ENCODE data around the gene SNX8. TPM values are rescaled to one million over a fixed set of nuclear protein-coding genes. Genes with fewer than 3 reads are reported as not detected.
A peak's percentile ranks its signal among the peaks of the same experiment; 100 is the strongest.
"Not testable (repeated sequence)": the region's sequence is repeated elsewhere in the genome, so short reads cannot be mapped to it uniquely, and the experiment has no call there.

The SNX8 gene
- total RNA-seq, 1 experiment from 2014 or later = 10.3 TPM

- no peak for DNase-seq (ENCODE audit: low read depth)
Observed at GRCh38 chr7:2326951-2327350, 12.7 kb upstream of the SNX8 start.

- no peak for DNase-seq (ENCODE audit: low read depth)
Observed at GRCh38 chr7:2325162-2325561, 10.9 kb upstream of the SNX8 start.

- no peak for DNase-seq (ENCODE audit: low read depth)
Observed at GRCh38 chr7:2321020-2321419, 6.8 kb upstream of the SNX8 start.

DNA sequence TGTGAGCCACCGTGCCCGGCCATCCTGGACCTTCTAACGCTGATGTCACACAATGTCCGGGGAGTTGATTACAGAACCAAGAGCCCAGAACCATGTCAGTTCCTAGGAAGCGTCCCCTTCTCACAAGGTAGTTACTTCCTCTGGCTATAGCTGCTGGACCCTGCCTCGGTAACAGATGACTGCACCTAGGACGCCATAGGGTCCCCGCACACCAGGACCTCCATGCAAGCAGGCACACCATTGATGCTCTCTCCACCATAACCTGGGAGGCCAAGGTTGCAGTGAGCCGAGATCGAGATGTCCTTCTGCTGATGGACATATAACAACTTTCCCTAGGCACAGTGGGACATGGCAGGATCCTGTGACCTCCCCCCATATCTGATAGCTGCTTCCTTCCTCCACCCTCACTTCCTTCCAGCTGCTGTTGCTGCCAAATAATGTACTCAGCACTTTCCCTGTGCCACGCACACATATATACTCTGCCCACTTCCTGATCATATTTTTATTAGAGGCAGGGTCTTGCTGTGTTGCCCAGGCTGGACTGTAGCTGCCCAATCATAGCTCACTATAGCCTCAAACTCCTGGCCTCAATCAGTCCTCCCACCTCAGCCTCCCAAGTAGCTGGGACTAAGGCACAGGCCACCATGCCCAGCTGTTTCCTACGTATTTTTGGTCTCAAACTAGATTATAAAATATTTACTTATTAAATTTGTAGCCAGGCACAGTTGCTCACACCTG is 3.5 kb upstream of the SNX8 start:
- no peak for DNase-seq (ENCODE audit: low read depth)

DNA sequence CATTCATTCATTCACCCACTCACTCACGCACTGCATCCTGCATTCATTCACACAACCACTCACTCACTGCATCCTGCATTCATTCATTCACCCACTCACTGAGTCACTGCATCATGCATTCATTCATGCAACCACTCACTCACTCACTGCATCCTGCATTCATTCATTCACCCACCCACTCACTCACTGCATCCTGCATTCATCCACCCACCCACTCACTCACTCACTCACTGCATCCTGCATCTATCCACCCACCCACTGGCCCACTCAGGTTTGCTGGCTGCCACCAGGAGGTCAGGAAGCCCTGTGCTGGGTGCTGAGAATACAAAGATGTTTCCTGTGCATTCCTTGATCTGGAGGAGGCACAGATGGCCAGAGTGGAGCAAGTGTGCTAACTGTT is 2.3 kb upstream of the SNX8 start:
- no peak for DNase-seq (ENCODE audit: low read depth)

DNA sequence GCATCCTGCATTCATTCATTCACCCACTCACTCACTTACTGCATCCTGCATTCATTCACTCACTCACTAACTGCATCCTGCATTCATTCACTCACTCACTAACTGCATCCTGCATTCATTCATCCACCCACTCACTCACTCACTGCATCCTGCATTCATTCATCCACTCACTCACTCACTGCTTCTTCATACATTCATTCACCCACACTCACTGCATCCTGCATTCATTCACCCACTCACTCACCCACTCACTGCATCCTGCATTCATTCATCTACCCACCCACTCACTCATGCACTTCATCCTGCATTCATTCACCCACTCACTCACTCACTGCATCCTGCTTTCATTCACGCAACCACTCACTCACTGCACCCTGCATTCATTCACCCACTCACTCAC is 1.5 kb upstream of the SNX8 start:
- DNase-seq (ENCODE audit: low read depth) = no peak

GRCh38 chr7:2314956-2315530 is 802 bp upstream of the SNX8 start:
- DNase-seq (ENCODE audit: low read depth) = not testable (repeated sequence)

GRCh38 chr7:2313450-2314208 is 612 bp downstream of the SNX8 start:
- peak; percentile 39 for DNase-seq (ENCODE audit: low read depth)

GRCh38 chr7:2312267-2312929 is 1.8 kb downstream of the SNX8 start:
- DNase-seq (ENCODE audit: low read depth) = no peak

GRCh38 chr7:2309889-2310331 is 4.3 kb downstream of the SNX8 start:
- peak; percentile 90 for DNase-seq (ENCODE audit: low read depth)

- DNase-seq (ENCODE audit: low read depth) = no peak
Observed at GRCh38 chr7:2307690-2308107, 6.5 kb downstream of the SNX8 start.

GRCh38 chr7:2306688-2307087 is 7.6 kb downstream of the SNX8 start:
- DNase-seq (ENCODE audit: low read depth) = no peak

DNA sequence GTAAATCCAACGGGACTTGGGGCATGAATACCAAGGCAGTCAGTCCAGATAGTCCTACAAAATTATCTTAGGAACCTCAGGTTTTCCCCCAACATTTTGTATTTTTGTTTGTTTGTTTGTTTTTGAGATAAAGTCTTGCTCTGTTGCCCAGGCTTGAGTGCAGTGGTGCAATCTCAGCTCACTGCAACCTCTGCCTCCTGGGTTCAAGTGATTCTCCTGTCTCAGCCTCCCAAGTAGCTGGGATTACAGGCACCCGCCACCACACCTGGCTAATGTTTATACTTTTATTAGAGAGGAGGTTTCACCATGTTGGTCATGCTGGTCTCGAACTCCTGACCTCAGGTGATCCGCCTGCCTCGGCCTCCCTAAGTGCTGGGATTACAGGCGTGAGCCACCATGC is 9.0 kb downstream of the SNX8 start:
- DNase-seq (ENCODE audit: low read depth) = not testable (repeated sequence)

DNA sequence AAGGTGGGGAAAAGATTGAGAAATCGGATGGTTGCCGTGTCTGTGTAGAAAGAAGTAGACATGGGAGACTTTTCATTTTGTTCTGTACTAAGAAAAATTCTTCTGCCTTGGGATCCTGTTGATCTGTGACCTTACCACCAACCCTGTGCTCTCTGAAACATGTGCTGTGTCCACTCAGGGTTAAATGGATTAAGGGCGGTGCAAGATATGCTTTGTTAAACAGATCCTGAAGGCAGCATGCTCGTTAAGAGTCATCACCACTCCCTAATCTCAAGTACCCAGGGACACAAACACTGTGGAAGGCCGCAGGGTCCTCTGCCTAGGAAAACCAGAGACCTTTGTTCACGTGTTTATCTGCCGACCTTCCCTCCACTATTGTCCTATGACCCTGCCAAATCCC is 10.7 kb downstream of the SNX8 start:
- DNase-seq (ENCODE audit: low read depth) = not testable (repeated sequence)

GRCh38 chr7:2302743-2303397 is 11.4 kb downstream of the SNX8 start:
- not testable (repeated sequence) for DNase-seq (ENCODE audit: low read depth)

GRCh38 chr7:2301511-2301863 is 12.8 kb downstream of the SNX8 start:
- peak; percentile 23 for DNase-seq (ENCODE audit: low read depth)

DNA sequence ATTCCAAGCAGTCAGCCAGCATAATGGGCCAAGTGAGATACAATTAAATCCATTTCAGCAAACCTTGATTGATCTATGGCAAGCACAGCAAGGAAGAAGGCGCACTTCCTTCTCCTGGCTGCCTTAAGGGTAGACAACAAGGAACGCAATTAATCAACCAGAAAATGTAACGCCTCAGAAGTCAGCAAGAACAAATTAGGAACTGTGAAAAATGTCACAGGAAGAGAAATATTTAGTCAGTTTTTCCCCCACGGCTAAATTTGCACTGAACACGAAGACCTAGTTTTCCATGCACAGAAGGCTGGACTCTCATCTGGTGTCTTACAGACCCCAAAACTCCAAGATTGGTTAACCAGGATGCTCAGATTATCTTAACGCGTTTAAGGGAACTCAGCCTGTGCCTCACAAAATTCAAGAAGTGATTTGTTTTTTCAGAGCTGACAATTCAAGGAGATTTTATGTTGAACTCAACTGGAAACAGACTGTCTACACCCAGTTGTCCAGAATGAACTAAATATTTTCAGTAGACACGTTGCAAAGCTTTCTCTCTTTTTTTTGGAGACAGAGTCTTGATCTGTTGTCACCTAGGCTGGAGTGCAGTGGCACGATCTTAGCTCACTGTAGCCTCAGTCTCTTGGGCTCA is 14.2 kb downstream of the SNX8 start:
- DNase-seq (ENCODE audit: low read depth) = no peak

DNA sequence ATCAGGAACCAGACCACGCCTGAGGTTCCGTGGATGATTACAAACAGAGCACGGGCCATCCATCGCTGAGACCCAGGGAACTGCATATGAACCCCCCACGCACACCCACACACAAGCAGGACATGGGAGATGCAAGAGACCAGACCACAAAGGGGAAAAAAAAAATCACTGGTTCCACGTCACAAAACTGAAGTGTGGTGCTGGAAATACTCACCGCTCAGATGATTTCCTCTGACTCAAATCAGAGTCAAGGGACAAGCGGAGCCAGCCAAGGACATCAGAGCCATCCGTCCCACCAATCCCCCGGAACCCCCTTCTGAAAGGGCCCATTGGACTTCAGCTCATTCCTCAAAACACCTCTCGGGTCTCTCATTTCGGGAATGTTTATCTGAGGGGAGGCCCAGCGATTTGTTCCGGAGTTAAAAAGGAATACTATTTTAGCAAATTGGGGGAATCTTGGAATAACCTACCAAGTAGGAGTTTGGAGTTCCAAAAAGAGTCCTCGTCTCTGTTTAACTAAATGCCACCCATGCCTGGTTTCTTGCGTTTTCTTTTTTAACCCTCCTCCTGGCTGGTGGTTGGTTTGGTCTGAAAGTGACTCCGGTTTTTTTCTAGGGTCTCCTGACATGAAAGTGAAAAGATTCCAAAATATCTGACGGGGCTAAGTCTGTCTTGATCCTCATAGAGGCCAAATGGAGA is 15.0 kb downstream of the SNX8 start:
- DNase-seq (ENCODE audit: low read depth) = peak; percentile 47

GRCh38 chr7:2296832-2297231 is 17.4 kb downstream of the SNX8 start:
- DNase-seq (ENCODE audit: low read depth) = no peak

DNA sequence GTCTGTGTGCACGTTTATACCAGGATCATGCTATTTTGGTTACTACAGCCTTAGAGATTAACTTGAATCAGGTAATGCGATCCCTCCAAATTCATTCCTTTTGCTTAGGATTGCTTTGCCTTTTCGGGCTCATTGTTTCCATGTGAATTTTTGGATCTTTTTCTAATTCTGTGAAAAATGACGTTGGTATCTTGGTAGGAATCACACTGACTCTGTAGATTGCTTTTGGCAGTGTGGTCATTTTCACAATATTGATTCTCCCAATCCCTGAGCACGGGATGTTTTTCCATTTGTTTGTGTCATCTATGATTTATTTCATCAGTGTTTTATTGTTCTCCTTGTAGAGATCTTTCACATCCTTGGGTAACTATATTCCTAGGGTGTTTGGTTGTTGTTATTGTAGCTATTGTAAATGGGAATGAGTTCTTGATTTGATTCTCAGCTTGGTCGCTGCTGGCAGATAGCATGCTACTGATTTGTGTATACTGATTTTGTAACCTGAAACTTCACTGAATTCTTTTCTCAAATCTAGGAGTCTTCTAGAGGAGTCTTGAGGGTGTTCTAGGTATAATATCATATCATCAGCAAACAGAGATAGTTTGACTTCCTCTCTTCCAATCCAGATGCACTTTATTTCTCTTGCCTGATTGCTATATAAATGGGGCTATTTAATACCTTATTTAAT is 18.2 kb downstream of the SNX8 start:
- no peak for DNase-seq (ENCODE audit: low read depth)

Data from Daoy (cell line).